NCI-H2227 (cell line): ENCODE measurements around the gene APPL2.

ENCODE experiments used
- DNase-seq: peaks from one replicate; lab custom pipeline; 2025; ENCODE audit not compliant: unreplicated experiment; lab: John Stamatoyannopoulos, UW

APPL2 gene

DNA sequence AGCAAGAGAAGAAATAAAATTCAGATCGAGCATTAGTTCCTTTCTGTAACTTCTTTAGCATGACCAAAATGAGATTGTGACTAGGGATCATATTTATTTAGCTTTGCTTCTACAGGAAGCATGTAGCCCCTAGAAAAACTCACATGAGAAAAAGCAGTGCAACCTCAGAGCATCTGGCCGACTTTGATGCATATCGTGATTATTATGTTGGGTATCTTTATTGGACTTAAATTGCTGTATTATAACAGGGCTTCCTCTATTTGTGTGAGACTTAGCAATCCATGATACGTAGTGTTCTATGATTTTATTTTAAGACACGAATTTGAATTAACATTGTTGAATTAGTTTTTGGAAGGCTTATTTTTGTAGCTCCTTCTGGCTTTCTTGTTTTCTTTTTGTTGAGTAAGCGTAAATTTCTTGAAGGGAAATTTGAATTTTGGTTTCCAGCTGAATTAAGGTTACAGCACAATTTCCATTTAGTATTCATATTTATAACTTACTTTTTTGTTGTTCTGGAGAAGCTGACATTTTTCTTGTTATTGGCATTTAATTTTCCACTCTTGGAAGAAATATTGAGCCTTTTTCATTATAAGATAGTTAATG, 94.6 kb downstream of the APPL2 start:
- DNase-seq: no peak

DNA sequence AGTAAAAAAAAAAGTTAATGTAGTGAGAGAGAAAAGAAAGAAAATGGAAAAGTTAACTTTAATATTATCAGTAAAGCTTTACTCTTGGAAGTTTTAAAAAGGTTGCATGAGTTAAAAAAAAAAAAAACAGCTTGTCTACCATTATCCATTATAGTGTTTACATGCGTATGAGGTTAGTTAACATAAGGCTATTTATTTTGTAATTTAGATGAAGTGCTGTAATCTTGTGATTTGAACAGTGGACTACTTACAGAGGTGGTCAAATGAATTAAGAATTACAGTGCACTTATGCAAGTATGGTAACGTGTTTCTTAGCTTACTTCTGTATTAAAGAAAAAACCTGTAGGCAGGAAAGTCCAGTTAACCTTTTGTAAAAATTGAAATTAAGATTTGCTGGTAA, 97.7 kb downstream of the APPL2 start:
- no peak for DNase-seq
